HCT116 (cell line): ENCODE measurements around the gene WSCD2. TPM values are rescaled to one million over a fixed set of nuclear protein-coding genes. Genes with fewer than 3 reads are reported as not detected.

Experiments
- ATAC-seq: fragments of 200-7000 bp; cut with Tn5 transposase; 2 replicates; pipeline ENCODE4 v1.9.1; 2020; ENCODE audit warnings: mild to moderate bottlenecking, moderate library complexity
- BruUV-seq: library from RNA; stranded (reverse); fragments of 400-500 nt; replicated peaks from 2 replicates; lab custom pipeline; 2021; lab: Mats Ljungman, UMichigan
- CTCF ChIA-PET: fragments of 300-600 bp; sonication (Branson Sonifier 250); formaldehyde crosslinking; loops from one replicate; lab custom pipeline; 2021; ENCODE audit warnings: antibody characterized with exemption; lab: Charles Lee
- POLR2A ChIA-PET: fragments of 300-600, 350-600 bp; sonication (Branson Sonifier 250); formaldehyde crosslinking; loops from one replicate; lab custom pipeline; 2021; ENCODE audit warnings: antibody characterized with exemption; lab: Charles Lee
- RAD21 ChIA-PET, 2 experiments: fragments of 300-600 bp; sonication (Branson Sonifier 250); formaldehyde crosslinking; loops; one replicate each; lab custom pipeline; 2023; ENCODE audit warnings: low total read pairs in 2 of 2; ENCODE audit not compliant: uncharacterized antibody in 2 of 2, unreplicated experiment in 2 of 2, low non-redundant PET in 1 of 2; lab: Charles Lee
- DNase-seq: peaks from one replicate; pipeline ENCODE4 v3.0.0-alpha.2; 2010; ENCODE audit warnings: low read depth, low spot score
- H2AFZ ChIP-seq: fragments of 200-600 bp; shearing (Covaris generic), sonication (generic); 2 replicates; pipeline ENCODE4 v1.6.1; 2017; ENCODE audit warnings: low read depth, mixed run types, mixed read lengths, antibody characterized with exemption, low read length; ENCODE audit not compliant: poor library complexity, severe bottlenecking
- H3K27ac ChIP-seq: 2 replicates; pipeline ENCODE4 v1.5.1; 2012; ENCODE audit warnings: low read depth, low read length
- H3K27me3 ChIP-seq: fragments of 200-600 bp; sonication (generic); 2 replicates; pipeline ENCODE4 v1.6.1; 2016; ENCODE audit warnings: mixed run types, low read length, mixed read lengths; ENCODE audit not compliant: insufficient read depth
- H3K36me3 ChIP-seq, 2 experiments: fragments of 200-500 bp in 1 of 2; fragments of 200-600 bp in 1 of 2; sonication (Bioruptor generic) in 1 of 2; sonication (generic) in 1 of 2; 2 replicates each; pipeline versions ENCODE4 v1.5.1 to v1.6.1; 2014 to 2016; ENCODE audit warnings: low read length in 2 of 2, inconsistent platforms in 1 of 2, mixed read lengths in 1 of 2, mixed run types in 1 of 2; ENCODE audit not compliant: insufficient read depth in 2 of 2, control insufficient read depth in 1 of 2
- H3K4me1 ChIP-seq, 2 experiments: fragments of 200-600 bp in 1 of 2; sonication (generic) in 1 of 2; 2 replicates each; pipeline versions ENCODE4 v1.5.1 to v1.6.1; 2012 to 2017; ENCODE audit warnings: low read length in 2 of 2, inconsistent platforms in 1 of 2, mild to moderate bottlenecking in 1 of 2, mixed read lengths in 1 of 2, mixed run types in 1 of 2, moderate library complexity in 1 of 2; ENCODE audit not compliant: insufficient read depth in 2 of 2, control insufficient read depth in 1 of 2
- H3K4me2 ChIP-seq: fragments of 200-600 bp; sonication (generic); 2 replicates; pipeline ENCODE4 v1.6.1; 2017; ENCODE audit warnings: mixed run types, low read length, mixed read lengths
- H3K4me3 ChIP-seq, 2 experiments: fragments of 200-600 bp in 1 of 2; sonication (generic) in 1 of 2; replicated peaks in 1 of 2; 2 replicates each; pipeline ENCODE4 v1.5.1; 2011 to 2016; ENCODE audit warnings: low read length in 2 of 2, control low read depth in 1 of 2, low read depth in 1 of 2, mild to moderate bottlenecking in 1 of 2, mixed read lengths in 1 of 2, mixed run types in 1 of 2
- H3K79me2 ChIP-seq: fragments of 200-600 bp; sonication (generic); 2 replicates; pipeline ENCODE4 v1.6.1; 2017; ENCODE audit warnings: mild to moderate bottlenecking, mixed run types, low read length, moderate library complexity, mixed read lengths; ENCODE audit not compliant: insufficient read depth
- H3K9ac ChIP-seq: fragments of 200-600 bp; sonication (generic); 2 replicates; pipeline ENCODE4 v1.6.1; 2016; ENCODE audit warnings: low read length, mixed read lengths
- H3K9me2 ChIP-seq: fragments of 200-600 bp; sonication (generic), shearing (Covaris generic); 2 replicates; pipeline ENCODE4 v1.6.1; 2017; ENCODE audit warnings: mixed run types, mild to moderate bottlenecking, moderate library complexity; ENCODE audit not compliant: insufficient read depth
- H3K9me3 ChIP-seq, 2 experiments: fragments of 200-500 bp in 1 of 2; fragments of 200-600 bp in 1 of 2; sonication (Bioruptor generic) in 1 of 2; sonication (generic) in 1 of 2; 2 replicates each; pipeline ENCODE4 v1.6.1; 2014 to 2017; ENCODE audit warnings: low read length in 2 of 2, mixed read lengths in 2 of 2, inconsistent platforms in 1 of 2, low read depth in 1 of 2, mild to moderate bottlenecking in 1 of 2, mixed run types in 1 of 2, moderate library complexity in 1 of 2; ENCODE audit not compliant: control insufficient read depth in 1 of 2, insufficient read depth in 1 of 2
- H4K20me1 ChIP-seq: fragments of 200-600 bp; sonication (generic), shearing (Covaris generic); 2 replicates; pipeline ENCODE4 v1.6.1; 2017; ENCODE audit warnings: mixed run types, mild to moderate bottlenecking, moderate library complexity; ENCODE audit not compliant: insufficient read depth
- CEBPB ChIP-seq: IDR thresholded peaks from 2 replicates; pipeline ENCODE4 v1.6.1; 2012; ENCODE audit warnings: low read depth
- EZH2phosphoT487 ChIP-seq: fragments of 200-600 bp; IDR thresholded peaks from 2 replicates; pipeline ENCODE4 v1.6.1; 2018; ENCODE audit warnings: antibody characterized with exemption, borderline replicate concordance
- JUND ChIP-seq: IDR thresholded peaks from 2 replicates; pipeline ENCODE4 v1.6.1; 2012
- POLR2A ChIP-seq: IDR thresholded peaks from 2 replicates; pipeline ENCODE4 v1.7.0; 2011; ENCODE audit warnings: borderline replicate concordance; ENCODE audit not compliant: insufficient read depth, insufficient read length; ENCODE audit errors: extremely low read depth
- SIN3A ChIP-seq: IDR thresholded peaks from 2 replicates; pipeline ENCODE4 v1.6.1; 2012; ENCODE audit warnings: low read depth
- SP1 ChIP-seq: IDR thresholded peaks from 2 replicates; pipeline ENCODE4 v1.6.1; 2012; ENCODE audit warnings: low read depth
- TCF7L2 ChIP-seq: IDR thresholded peaks from 2 replicates; pipeline ENCODE4 v1.7.0; 2011; ENCODE audit warnings: borderline replicate concordance, inconsistent platforms; ENCODE audit not compliant: insufficient read depth, insufficient read length; ENCODE audit errors: extremely low read depth
- intact Hi-C: fragments of 100-400 bp; cut with micrococcal nuclease; formaldehyde crosslinking; loops from 2 replicates; pipeline ENCODE4 v1.10.0; 2022
- total RNA-seq: library from RNA; stranded (reverse); gene quantifications from one replicate; pipeline ENCODE4 v1.2.1, GENCODE V29; 2021; ENCODE audit not compliant: unreplicated experiment
- TF ChIP-seq, protein P1 (sequence below), 3 experiments: fragments of 200-600 bp in 1 of 3; sonication (generic) in 1 of 3; IDR thresholded peaks in 2 of 3; conservative IDR thresholded peaks in 1 of 3; 2 replicates each; pipeline ENCODE4 v1.5.1; 2012 to 2017; ENCODE audit warnings: low read depth in 2 of 3, low read length in 2 of 3, antibody characterized with exemption in 1 of 3, borderline replicate concordance in 1 of 3, control low read depth in 1 of 3, mild to moderate bottlenecking in 1 of 3, mixed read lengths in 1 of 3, mixed run types in 1 of 3, moderate library complexity in 1 of 3; ENCODE audit not compliant: insufficient read depth in 1 of 3
- TF ChIP-seq, protein P2 (sequence below): IDR thresholded peaks from 2 replicates; pipeline ENCODE4 v1.6.1; 2012
- TF ChIP-seq, protein P3 (sequence below): IDR thresholded peaks from 2 replicates; pipeline ENCODE4 v1.6.1; 2011; ENCODE audit warnings: mild to moderate bottlenecking, low read length, moderate library complexity; ENCODE audit not compliant: insufficient replicate concordance; ENCODE audit errors: extremely low read depth

Gene WSCD2
- total RNA-seq, 1 experiment from 2014 or later: 0.05 TPM

DNA sequence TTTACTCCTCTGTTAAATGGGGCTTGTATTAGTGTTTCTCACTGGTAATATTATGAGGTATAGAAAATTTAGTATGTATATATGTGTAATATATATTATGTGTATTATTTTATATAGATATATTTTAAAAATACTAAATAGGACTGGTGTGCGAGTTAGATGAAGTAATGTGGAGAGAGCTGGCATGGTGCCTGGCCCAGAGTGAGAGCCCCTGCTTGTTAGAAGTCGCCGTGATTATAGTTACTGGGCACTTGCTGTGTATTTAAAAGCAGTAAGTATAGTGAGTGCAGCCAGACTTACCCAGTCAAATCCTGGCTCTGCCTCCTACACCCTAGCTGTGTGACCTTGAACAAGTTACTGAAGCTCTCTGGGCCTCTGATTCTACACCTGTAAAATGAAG is 48.0 kb downstream of the WSCD2 start:
- H3K27ac ChIP-seq: no peak overlapping the region
- no peaks in the 10 kb centered on the region for H3K36me3 ChIP-seq
- no peaks in the 10 kb centered on the region for H3K4me1 ChIP-seq
- DNase-seq (no peak), ATAC-seq (no peak)
- intact Hi-C loops: no loop called here
- no peaks in the 10 kb centered on the region for H3K9me2 ChIP-seq
- H3K9ac ChIP-seq: no peak overlapping the region
- H3K79me2 ChIP-seq: no peaks in the 10 kb centered on the region
- ChIA-PET POLR2A (no interaction called here), RAD21 (no interaction called here), CTCF (no interaction called here)
- H3K9me3 ChIP-seq: no peaks in the 10 kb centered on the region
- TF ChIP-seq, protein P1, sequence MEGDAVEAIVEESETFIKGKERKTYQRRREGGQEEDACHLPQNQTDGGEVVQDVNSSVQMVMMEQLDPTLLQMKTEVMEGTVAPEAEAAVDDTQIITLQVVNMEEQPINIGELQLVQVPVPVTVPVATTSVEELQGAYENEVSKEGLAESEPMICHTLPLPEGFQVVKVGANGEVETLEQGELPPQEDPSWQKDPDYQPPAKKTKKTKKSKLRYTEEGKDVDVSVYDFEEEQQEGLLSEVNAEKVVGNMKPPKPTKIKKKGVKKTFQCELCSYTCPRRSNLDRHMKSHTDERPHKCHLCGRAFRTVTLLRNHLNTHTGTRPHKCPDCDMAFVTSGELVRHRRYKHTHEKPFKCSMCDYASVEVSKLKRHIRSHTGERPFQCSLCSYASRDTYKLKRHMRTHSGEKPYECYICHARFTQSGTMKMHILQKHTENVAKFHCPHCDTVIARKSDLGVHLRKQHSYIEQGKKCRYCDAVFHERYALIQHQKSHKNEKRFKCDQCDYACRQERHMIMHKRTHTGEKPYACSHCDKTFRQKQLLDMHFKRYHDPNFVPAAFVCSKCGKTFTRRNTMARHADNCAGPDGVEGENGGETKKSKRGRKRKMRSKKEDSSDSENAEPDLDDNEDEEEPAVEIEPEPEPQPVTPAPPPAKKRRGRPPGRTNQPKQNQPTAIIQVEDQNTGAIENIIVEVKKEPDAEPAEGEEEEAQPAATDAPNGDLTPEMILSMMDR (IDR thresholded peaks at IDR 0.05 in 2 of 3, conservative IDR thresholded peaks at IDR 0.05 in 1 of 3; ENCODE audit: borderline replicate concordance in 1 of 3, insufficient read depth in 1 of 3, low read depth in 2 of 3, low read length in 2 of 3): no peak
- TF ChIP-seq, protein P2, sequence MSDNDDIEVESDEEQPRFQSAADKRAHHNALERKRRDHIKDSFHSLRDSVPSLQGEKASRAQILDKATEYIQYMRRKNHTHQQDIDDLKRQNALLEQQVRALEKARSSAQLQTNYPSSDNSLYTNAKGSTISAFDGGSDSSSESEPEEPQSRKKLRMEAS: no peak
- no peak for TF ChIP-seq JUND
- no peak for TF ChIP-seq SP1
- TF ChIP-seq POLR2A: no peak
- no peak for TF ChIP-seq CEBPB
- TF ChIP-seq SIN3A: no peak
- no peak for TF ChIP-seq EZH2phosphoT487
- TF ChIP-seq, protein P3, sequence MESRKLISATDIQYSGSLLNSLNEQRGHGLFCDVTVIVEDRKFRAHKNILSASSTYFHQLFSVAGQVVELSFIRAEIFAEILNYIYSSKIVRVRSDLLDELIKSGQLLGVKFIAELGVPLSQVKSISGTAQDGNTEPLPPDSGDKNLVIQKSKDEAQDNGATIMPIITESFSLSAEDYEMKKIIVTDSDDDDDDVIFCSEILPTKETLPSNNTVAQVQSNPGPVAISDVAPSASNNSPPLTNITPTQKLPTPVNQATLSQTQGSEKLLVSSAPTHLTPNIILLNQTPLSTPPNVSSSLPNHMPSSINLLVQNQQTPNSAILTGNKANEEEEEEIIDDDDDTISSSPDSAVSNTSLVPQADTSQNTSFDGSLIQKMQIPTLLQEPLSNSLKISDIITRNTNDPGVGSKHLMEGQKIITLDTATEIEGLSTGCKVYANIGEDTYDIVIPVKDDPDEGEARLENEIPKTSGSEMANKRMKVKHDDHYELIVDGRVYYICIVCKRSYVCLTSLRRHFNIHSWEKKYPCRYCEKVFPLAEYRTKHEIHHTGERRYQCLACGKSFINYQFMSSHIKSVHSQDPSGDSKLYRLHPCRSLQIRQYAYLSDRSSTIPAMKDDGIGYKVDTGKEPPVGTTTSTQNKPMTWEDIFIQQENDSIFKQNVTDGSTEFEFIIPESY: no peak
- no peak for TF ChIP-seq TCF7L2
- no peak overlapping the region for H2AFZ ChIP-seq
- H3K4me2 ChIP-seq: no peak overlapping the region
- BruUV-seq: no TSS peak
- H3K27me3 ChIP-seq: peaks cover 6% of the 10 kb centered on the region; the same call in 1 of the 2 replicates
- H4K20me1 ChIP-seq: no peaks in the 10 kb centered on the region
- no peak overlapping the region for H3K4me3 ChIP-seq
